ENCODE results near the gene GCM1.

GCM1 gene

GRCh38 chr6:53148684-53149083 lies at the start of gene GCM1:
Gene GCM1 (minus strand): TSS chr6:53148841. CDS start chr6:53145632, 3,209 bp downstream.
- no peak within 1 kb of the TSS for H3K4me3 ChIP-seq (replicated peaks; ENCODE audit: low read depth, low read length)
- no peak for DNase-seq (ENCODE audit: extremely low read depth, insufficient read length)
- no peaks in the 10 kb centered on the region; the same call in 1 of the 2 replicates for H3K27me3 ChIP-seq (replicated peaks; ENCODE audit: control insufficient read depth, insufficient read depth, low read length)
- TF ChIP-seq, protein P1, sequence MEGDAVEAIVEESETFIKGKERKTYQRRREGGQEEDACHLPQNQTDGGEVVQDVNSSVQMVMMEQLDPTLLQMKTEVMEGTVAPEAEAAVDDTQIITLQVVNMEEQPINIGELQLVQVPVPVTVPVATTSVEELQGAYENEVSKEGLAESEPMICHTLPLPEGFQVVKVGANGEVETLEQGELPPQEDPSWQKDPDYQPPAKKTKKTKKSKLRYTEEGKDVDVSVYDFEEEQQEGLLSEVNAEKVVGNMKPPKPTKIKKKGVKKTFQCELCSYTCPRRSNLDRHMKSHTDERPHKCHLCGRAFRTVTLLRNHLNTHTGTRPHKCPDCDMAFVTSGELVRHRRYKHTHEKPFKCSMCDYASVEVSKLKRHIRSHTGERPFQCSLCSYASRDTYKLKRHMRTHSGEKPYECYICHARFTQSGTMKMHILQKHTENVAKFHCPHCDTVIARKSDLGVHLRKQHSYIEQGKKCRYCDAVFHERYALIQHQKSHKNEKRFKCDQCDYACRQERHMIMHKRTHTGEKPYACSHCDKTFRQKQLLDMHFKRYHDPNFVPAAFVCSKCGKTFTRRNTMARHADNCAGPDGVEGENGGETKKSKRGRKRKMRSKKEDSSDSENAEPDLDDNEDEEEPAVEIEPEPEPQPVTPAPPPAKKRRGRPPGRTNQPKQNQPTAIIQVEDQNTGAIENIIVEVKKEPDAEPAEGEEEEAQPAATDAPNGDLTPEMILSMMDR (IDR thresholded peaks at IDR 0.05; ENCODE audit: insufficient read depth, low read length, poor library complexity, severe bottlenecking): no peak
- no peaks in the 10 kb centered on the region for H3K36me3 ChIP-seq (ENCODE audit: control insufficient read depth, insufficient read depth, low read length)

DNA sequence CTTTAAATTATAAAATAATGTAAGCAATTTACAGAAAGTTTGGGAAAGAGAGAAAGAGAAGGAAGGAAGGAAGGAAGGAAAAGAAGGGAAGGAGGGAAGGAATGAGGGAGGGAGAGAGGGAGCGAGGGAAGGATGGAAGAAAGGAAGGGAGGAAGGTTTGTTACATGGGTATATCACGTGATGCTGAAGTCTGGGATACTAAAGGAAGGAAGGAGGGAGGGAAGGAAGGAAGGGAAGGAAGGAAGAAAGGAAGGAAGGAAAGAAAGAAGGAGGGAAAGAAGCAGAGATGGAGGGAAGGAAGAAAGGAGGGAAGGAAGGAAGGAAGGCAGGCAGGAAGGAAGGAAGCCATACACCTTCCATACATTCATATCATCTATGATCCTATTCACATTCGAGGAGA lies 48.9 kb upstream of the GCM1 start:
- DNase-seq (ENCODE audit: extremely low read depth, insufficient read length): no peak
- no peak overlapping the region for H3K4me3 ChIP-seq (replicated peaks; ENCODE audit: low read depth, low read length)
- no peaks in the 10 kb centered on the region for H3K27me3 ChIP-seq (replicated peaks; ENCODE audit: control insufficient read depth, insufficient read depth, low read length)
- no peaks in the 10 kb centered on the region for H3K36me3 ChIP-seq (ENCODE audit: control insufficient read depth, insufficient read depth, low read length)
- TF ChIP-seq, protein P1 (IDR thresholded peaks at IDR 0.05; ENCODE audit: insufficient read depth, low read length, poor library complexity, severe bottlenecking): no peak

GRCh38 chr6:53195048-53195447 lies 46.4 kb upstream of the GCM1 start:
- Histone ChIP-seq H3K27me3 (replicated peaks; ENCODE audit: control insufficient read depth, insufficient read depth, low read length) (no peaks in the 10 kb centered on the region), H3K36me3 (ENCODE audit: control insufficient read depth, insufficient read depth, low read length) (no peaks in the 10 kb centered on the region), H3K4me3 (replicated peaks; ENCODE audit: low read depth, low read length) (no peak overlapping the region)
- TF ChIP-seq, protein P1 (IDR thresholded peaks at IDR 0.05; ENCODE audit: insufficient read depth, low read length, poor library complexity, severe bottlenecking): no peak
- no peak for DNase-seq (ENCODE audit: extremely low read depth, insufficient read length)

GRCh38 chr6:53192682-53193188 lies 44.1 kb upstream of the GCM1 start:
- TF ChIP-seq, protein P1 (IDR thresholded peaks at IDR 0.05; ENCODE audit: insufficient read depth, low read length, poor library complexity, severe bottlenecking): no peak
- H3K36me3 ChIP-seq (ENCODE audit: control insufficient read depth, insufficient read depth, low read length): no peaks in the 10 kb centered on the region
- H3K27me3 ChIP-seq (replicated peaks; ENCODE audit: control insufficient read depth, insufficient read depth, low read length): no peaks in the 10 kb centered on the region
- DNase-seq (ENCODE audit: extremely low read depth, insufficient read length): no peak
- no peak overlapping the region for H3K4me3 ChIP-seq (replicated peaks; ENCODE audit: low read depth, low read length)

GRCh38 chr6:53189554-53189953 lies 40.9 kb upstream of the GCM1 start:
- H3K27me3 ChIP-seq (replicated peaks; ENCODE audit: control insufficient read depth, insufficient read depth, low read length): no peaks in the 10 kb centered on the region
- DNase-seq (ENCODE audit: extremely low read depth, insufficient read length): no peak
- no peak overlapping the region for H3K4me3 ChIP-seq (replicated peaks; ENCODE audit: low read depth, low read length)
- TF ChIP-seq, protein P1 (IDR thresholded peaks at IDR 0.05; ENCODE audit: insufficient read depth, low read length, poor library complexity, severe bottlenecking): no peak
- no peaks in the 10 kb centered on the region for H3K36me3 ChIP-seq (ENCODE audit: control insufficient read depth, insufficient read depth, low read length)

DNA sequence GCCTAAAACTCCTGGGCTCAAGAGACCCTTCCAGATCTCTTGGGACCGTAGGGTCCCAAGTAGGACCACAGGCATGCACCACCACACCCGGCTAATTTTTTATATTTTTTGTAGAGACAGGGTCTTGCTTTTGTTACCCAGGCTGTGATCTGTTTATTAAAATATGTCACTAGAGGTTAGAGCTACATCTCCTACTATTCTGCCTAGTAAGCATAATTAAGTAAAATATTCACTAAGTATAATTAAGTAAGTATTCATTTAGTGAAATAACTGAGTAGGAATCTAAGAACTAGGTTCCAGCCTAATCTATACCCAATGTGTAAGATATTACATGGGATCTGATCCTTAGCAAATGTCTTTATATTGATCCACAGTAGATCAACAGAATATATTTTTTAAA lies 40.2 kb upstream of the GCM1 start:
- peaks cover 3% of the 10 kb centered on the region; the same call in 1 of the 2 replicates for H3K27me3 ChIP-seq (replicated peaks; ENCODE audit: control insufficient read depth, insufficient read depth, low read length)
- no peak overlapping the region for H3K4me3 ChIP-seq (replicated peaks; ENCODE audit: low read depth, low read length)
- DNase-seq (ENCODE audit: extremely low read depth, insufficient read length): no peak
- no peaks in the 10 kb centered on the region for H3K36me3 ChIP-seq (ENCODE audit: control insufficient read depth, insufficient read depth, low read length)
- TF ChIP-seq, protein P1 (IDR thresholded peaks at IDR 0.05; ENCODE audit: insufficient read depth, low read length, poor library complexity, severe bottlenecking): no peak

Data from GM06990 (cell line).